AG08396 (cell line): ENCODE measurements around the gene ACTR1A.
"Not testable (repeated sequence)": the region's sequence is repeated elsewhere in the genome, so short reads cannot be mapped to it uniquely, and the experiment has no call there.

Experiments used
- DNase-seq: peaks from one replicate; pipeline ENCODE4 v3.0.0; 2012; ENCODE audit warnings: low spot score, mixed read lengths

Gene ACTR1A

GRCh38 chr10:102484021-102484420, 18.5 kb downstream of the ACTR1A start:
- no peak for DNase-seq

GRCh38 chr10:102480396-102480795, 22.1 kb downstream of the ACTR1A start:
- DNase-seq: no peak

- no peak for DNase-seq
Measured at GRCh38 chr10:102479651-102480050, 22.9 kb downstream of the ACTR1A start.

GRCh38 chr10:102476466-102477141, 25.9 kb downstream of the ACTR1A start:
- DNase-seq: no peak

GRCh38 chr10:102475451-102476040, 27.0 kb downstream of the ACTR1A start:
- DNase-seq: no peak

- DNase-seq: no peak
Measured at GRCh38 chr10:102473445-102474331, 28.8 kb downstream of the ACTR1A start.

GRCh38 chr10:102470579-102471546, 31.6 kb downstream of the ACTR1A start:
- DNase-seq: no peak

- no peak for DNase-seq
Measured at GRCh38 chr10:102468683-102469082, 33.8 kb downstream of the ACTR1A start.

- no peak for DNase-seq
Measured at GRCh38 chr10:102467971-102468438, 34.5 kb downstream of the ACTR1A start.

GRCh38 chr10:102467318-102467717, 35.2 kb downstream of the ACTR1A start:
- DNase-seq: no peak

GRCh38 chr10:102465466-102465865, 37.0 kb downstream of the ACTR1A start:
- DNase-seq: no peak

- DNase-seq: no peak
Measured at GRCh38 chr10:102463983-102464382, 38.5 kb downstream of the ACTR1A start.

GRCh38 chr10:102462512-102463054, 39.9 kb downstream of the ACTR1A start:
- no peak for DNase-seq

GRCh38 chr10:102461187-102462054, 41.1 kb downstream of the ACTR1A start:
- DNase-seq: peak; percentile 92

GRCh38 chr10:102460836-102461186, 41.7 kb downstream of the ACTR1A start:
- DNase-seq: no peak

- no peak for DNase-seq
Measured at GRCh38 chr10:102458656-102459055, 43.9 kb downstream of the ACTR1A start.

GRCh38 chr10:102457591-102458150, 44.8 kb downstream of the ACTR1A start:
- no peak for DNase-seq

- DNase-seq: peak; percentile 61
Measured at GRCh38 chr10:102455893-102456471, 46.5 kb downstream of the ACTR1A start.

GRCh38 chr10:102454662-102455487, 47.6 kb downstream of the ACTR1A start:
- not testable (repeated sequence) for DNase-seq
